WTC11 (cell line): Measurements from ENCODE around the gene PSMA7. TPM values are rescaled to one million over a fixed set of nuclear protein-coding genes. Genes with fewer than 3 reads are reported as not detected.

Source experiments
- ATAC-seq: fragments of 200-7000 bp; cut with Tn5 transposase; 2 replicates; pipeline ENCODE4 v1.10.0; 2021; ENCODE audit warnings: mild to moderate bottlenecking, moderate library complexity
- CTCF ChIA-PET: fragments of 300-600 bp; sonication (Branson Sonifier 250); formaldehyde crosslinking; loops from one replicate; lab custom pipeline; 2021; ENCODE audit warnings: antibody characterized with exemption; lab: Charles Lee
- POLR2A ChIA-PET: fragments of 350-600 bp; sonication (Branson Sonifier 250); formaldehyde crosslinking; loops from one replicate; lab custom pipeline; 2021; ENCODE audit warnings: antibody characterized with exemption; lab: Charles Lee
- DNase-seq: peaks from one replicate; pipeline ENCODE4 v3.0.0; 2021; ENCODE audit warnings: low spot score
- H3K27ac Mint-ChIP-seq: 2 replicates; pipeline ENCODE4 v1.8.0; 2021; ENCODE audit warnings: mixed read lengths
- H3K27me3 Mint-ChIP-seq: 2 replicates; pipeline ENCODE4 v1.8.0; 2021; ENCODE audit warnings: low read depth, mild to moderate bottlenecking, moderate library complexity, mixed read lengths
- H3K36me3 Mint-ChIP-seq: 2 replicates; pipeline ENCODE4 v1.8.0; 2021; ENCODE audit warnings: mixed read lengths
- H3K4me1 Mint-ChIP-seq: 2 replicates; pipeline ENCODE4 v1.8.0; 2022; ENCODE audit warnings: mixed read lengths
- H3K4me3 Mint-ChIP-seq: 2 replicates; pipeline ENCODE4 v1.8.0; 2021; ENCODE audit warnings: mild to moderate bottlenecking, moderate library complexity, mixed read lengths
- H3K9me3 Mint-ChIP-seq: 2 replicates; pipeline ENCODE4 v1.8.0; 2021; ENCODE audit warnings: mixed read lengths
- ATF1 ChIP-seq: sonication (generic); formaldehyde crosslinking; IDR thresholded peaks from 2 replicates; pipeline ENCODE4 v1.8.1; 2023; ENCODE audit warnings: mild to moderate bottlenecking, moderate library complexity, missing genetic modification reagents
- GABPB1 ChIP-seq: sonication (generic); formaldehyde crosslinking; IDR thresholded peaks from 2 replicates; pipeline ENCODE4 v1.8.1; 2023; ENCODE audit warnings: mild to moderate bottlenecking, missing genetic modification reagents
- GTF2I ChIP-seq: fragments of 250-450 bp; sonication (Bioruptor Pico); conservative IDR thresholded peaks from 2 replicates; pipeline ENCODE4 v1.4.0; 2021; ENCODE audit warnings: mild to moderate bottlenecking
- HMGXB4 ChIP-seq: sonication (generic); formaldehyde crosslinking; IDR thresholded peaks from 2 replicates; pipeline ENCODE4 v1.8.1; 2023; ENCODE audit warnings: mild to moderate bottlenecking, moderate library complexity, missing genetic modification reagents
- JUN ChIP-seq: sonication (generic); formaldehyde crosslinking; IDR thresholded peaks from 2 replicates; pipeline ENCODE4 v1.8.0; 2023; ENCODE audit warnings: mild to moderate bottlenecking, missing genetic modification reagents
- KAT7 ChIP-seq: sonication (generic); formaldehyde crosslinking; IDR thresholded peaks from 2 replicates; pipeline ENCODE4 v1.8.1; 2023; ENCODE audit warnings: missing genetic modification reagents, mild to moderate bottlenecking, borderline replicate concordance
- MAX ChIP-seq: sonication (generic); formaldehyde crosslinking; IDR thresholded peaks from 2 replicates; pipeline ENCODE4 v1.8.0; 2022; ENCODE audit warnings: mild to moderate bottlenecking, missing genetic modification reagents
- NFATC4 ChIP-seq: fragments of 250-450 bp; sonication (Bioruptor Pico); IDR thresholded peaks from 2 replicates; pipeline ENCODE4 v1.9.0; 2021; ENCODE audit warnings: mild to moderate bottlenecking
- NFYB ChIP-seq: sonication (generic); formaldehyde crosslinking; conservative IDR thresholded peaks from 2 replicates; pipeline ENCODE4 v1.8.0; 2022; ENCODE audit warnings: low read depth, missing genetic modification reagents
- OVOL2 ChIP-seq: fragments of 250-450 bp; sonication (Bioruptor Pico); IDR thresholded peaks from 2 replicates; pipeline ENCODE4 v1.9.0; 2021; ENCODE audit warnings: mild to moderate bottlenecking, borderline replicate concordance
- SMAD3 ChIP-seq: sonication (generic); formaldehyde crosslinking; IDR thresholded peaks from 2 replicates; pipeline ENCODE4 v1.8.0; 2022; ENCODE audit warnings: missing genetic modification reagents, mild to moderate bottlenecking, borderline replicate concordance
- TP53 ChIP-seq: sonication (generic); formaldehyde crosslinking; IDR thresholded peaks from 2 replicates; pipeline ENCODE4 v1.8.1; 2023; ENCODE audit warnings: mild to moderate bottlenecking, missing genetic modification reagents
- ZMAT4 ChIP-seq: fragments of 250-450 bp; sonication (Bioruptor Pico); IDR thresholded peaks from 2 replicates; pipeline ENCODE4 v1.9.0; 2021; ENCODE audit warnings: mild to moderate bottlenecking
- ZNF219 ChIP-seq: sonication (generic); formaldehyde crosslinking; IDR thresholded peaks from 2 replicates; pipeline ENCODE4 v1.8.0; 2023; ENCODE audit warnings: missing genetic modification reagents, mild to moderate bottlenecking, borderline replicate concordance
- ZNF512 ChIP-seq: sonication (generic); formaldehyde crosslinking; IDR thresholded peaks from 2 replicates; pipeline ENCODE4 v1.8.1; 2022; ENCODE audit warnings: missing genetic modification reagents, borderline replicate concordance
- ZSCAN18 ChIP-seq: fragments of 250-450 bp; sonication (Bioruptor Pico); IDR thresholded peaks from 2 replicates; pipeline ENCODE4 v2.1.2; 2022; ENCODE audit warnings: mild to moderate bottlenecking, moderate library complexity
- total RNA-seq: library from RNA; stranded (reverse); gene quantifications from 3 replicates; pipeline ENCODE4 v1.2.3, GENCODE V29; 2021
- TF ChIP-seq, protein P1 (sequence below): fragments of 200-600 bp; IDR thresholded peaks from 2 replicates; pipeline ENCODE4 v1.8.0; 2022; ENCODE audit warnings: antibody characterized with exemption
- TF ChIP-seq, protein P2 (sequence below): sonication (generic); formaldehyde crosslinking; IDR thresholded peaks from 2 replicates; pipeline ENCODE4 v1.8.0; 2022; ENCODE audit warnings: missing genetic modification reagents

The PSMA7 gene
- total RNA-seq, 1 experiment from 2014 or later: 364 TPM

GRCh38 chr20:62117362-62117646 lies 25.9 kb downstream of the PSMA7 start:
- TF ChIP-seq ZNF219 (no peak), ZMAT4 (no peak), GABPB1 (CRISPR knock-in tag) (no peak), KAT7 (CRISPR knock-in tag) (no peak), ZNF512 (CRISPR knock-in tag) (no peak), HMGXB4 (CRISPR knock-in tag) (no peak), OVOL2 (CRISPR knock-in tag) (no peak), ATF1 (CRISPR knock-in tag) (no peak), GTF2I (CRISPR knock-in tag) (no peak), SMAD3 (no peak), MAX (no peak), JUN (CRISPR knock-in tag) (no peak), ZSCAN18 (CRISPR knock-in tag) (no peak), TP53 (no peak), NFATC4 (CRISPR knock-in tag) (no peak), NFYB (CRISPR knock-in tag) (no peak)
- TF ChIP-seq, protein P1, sequence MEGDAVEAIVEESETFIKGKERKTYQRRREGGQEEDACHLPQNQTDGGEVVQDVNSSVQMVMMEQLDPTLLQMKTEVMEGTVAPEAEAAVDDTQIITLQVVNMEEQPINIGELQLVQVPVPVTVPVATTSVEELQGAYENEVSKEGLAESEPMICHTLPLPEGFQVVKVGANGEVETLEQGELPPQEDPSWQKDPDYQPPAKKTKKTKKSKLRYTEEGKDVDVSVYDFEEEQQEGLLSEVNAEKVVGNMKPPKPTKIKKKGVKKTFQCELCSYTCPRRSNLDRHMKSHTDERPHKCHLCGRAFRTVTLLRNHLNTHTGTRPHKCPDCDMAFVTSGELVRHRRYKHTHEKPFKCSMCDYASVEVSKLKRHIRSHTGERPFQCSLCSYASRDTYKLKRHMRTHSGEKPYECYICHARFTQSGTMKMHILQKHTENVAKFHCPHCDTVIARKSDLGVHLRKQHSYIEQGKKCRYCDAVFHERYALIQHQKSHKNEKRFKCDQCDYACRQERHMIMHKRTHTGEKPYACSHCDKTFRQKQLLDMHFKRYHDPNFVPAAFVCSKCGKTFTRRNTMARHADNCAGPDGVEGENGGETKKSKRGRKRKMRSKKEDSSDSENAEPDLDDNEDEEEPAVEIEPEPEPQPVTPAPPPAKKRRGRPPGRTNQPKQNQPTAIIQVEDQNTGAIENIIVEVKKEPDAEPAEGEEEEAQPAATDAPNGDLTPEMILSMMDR: no peak
- TF ChIP-seq, protein P2, sequence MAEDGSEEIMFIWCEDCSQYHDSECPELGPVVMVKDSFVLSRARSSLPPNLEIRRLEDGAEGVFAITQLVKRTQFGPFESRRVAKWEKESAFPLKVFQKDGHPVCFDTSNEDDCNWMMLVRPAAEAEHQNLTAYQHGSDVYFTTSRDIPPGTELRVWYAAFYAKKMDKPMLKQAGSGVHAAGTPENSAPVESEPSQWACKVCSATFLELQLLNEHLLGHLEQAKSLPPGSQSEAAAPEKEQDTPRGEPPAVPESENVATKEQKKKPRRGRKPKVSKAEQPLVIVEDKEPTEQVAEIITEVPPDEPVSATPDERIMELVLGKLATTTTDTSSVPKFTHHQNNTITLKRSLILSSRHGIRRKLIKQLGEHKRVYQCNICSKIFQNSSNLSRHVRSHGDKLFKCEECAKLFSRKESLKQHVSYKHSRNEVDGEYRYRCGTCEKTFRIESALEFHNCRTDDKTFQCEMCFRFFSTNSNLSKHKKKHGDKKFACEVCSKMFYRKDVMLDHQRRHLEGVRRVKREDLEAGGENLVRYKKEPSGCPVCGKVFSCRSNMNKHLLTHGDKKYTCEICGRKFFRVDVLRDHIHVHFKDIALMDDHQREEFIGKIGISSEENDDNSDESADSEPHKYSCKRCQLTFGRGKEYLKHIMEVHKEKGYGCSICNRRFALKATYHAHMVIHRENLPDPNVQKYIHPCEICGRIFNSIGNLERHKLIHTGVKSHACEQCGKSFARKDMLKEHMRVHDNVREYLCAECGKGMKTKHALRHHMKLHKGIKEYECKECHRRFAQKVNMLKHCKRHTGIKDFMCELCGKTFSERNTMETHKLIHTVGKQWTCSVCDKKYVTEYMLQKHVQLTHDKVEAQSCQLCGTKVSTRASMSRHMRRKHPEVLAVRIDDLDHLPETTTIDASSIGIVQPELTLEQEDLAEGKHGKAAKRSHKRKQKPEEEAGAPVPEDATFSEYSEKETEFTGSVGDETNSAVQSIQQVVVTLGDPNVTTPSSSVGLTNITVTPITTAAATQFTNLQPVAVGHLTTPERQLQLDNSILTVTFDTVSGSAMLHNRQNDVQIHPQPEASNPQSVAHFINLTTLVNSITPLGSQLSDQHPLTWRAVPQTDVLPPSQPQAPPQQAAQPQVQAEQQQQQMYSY (CRISPR knock-in tag): no peak

More at GRCh38 chr20:62117362-62117646, 25.9 kb downstream of the PSMA7 start:
- CTCF ChIA-PET: no interaction called here
- H3K27ac Mint-ChIP-seq: no peak overlapping the region
- no peaks in the 10 kb centered on the region for H3K9me3 Mint-ChIP-seq
- no peak for DNase-seq
- H3K4me1 Mint-ChIP-seq: peaks cover 25% of the 10 kb centered on the region
- H3K36me3 Mint-ChIP-seq: no peaks in the 10 kb centered on the region
- POLR2A ChIA-PET: no interaction called here
- no peaks in the 10 kb centered on the region; the same call in 1 of the 2 replicates for H3K27me3 Mint-ChIP-seq
- no peak overlapping the region for H3K4me3 Mint-ChIP-seq
- no peak for ATAC-seq
